Activated CD4-positive, CD25-positive, alpha-beta regulatory T cell treated with anti-CD3 and anti-CD28 coated beads, Interleukin-2, amount 50 U/mL, for 72 hours (primary cell): ENCODE data around the gene MALRD1.
"Not testable (repeated sequence)": the region's sequence is repeated elsewhere in the genome, so short reads cannot be mapped to it uniquely, and the experiment has no call there.

ENCODE experiments used
- DNase-seq: peaks from one replicate; pipeline ENCODE4 v3.0.0; 2021

The MALRD1 gene

GRCh38 chr10:19499291-19499770 is 450.7 kb downstream of the MALRD1 start:
- DNase-seq = no peak

- DNase-seq = no peak
Measured at GRCh38 chr10:19500959-19501358, 452.4 kb downstream of the MALRD1 start.

DNA sequence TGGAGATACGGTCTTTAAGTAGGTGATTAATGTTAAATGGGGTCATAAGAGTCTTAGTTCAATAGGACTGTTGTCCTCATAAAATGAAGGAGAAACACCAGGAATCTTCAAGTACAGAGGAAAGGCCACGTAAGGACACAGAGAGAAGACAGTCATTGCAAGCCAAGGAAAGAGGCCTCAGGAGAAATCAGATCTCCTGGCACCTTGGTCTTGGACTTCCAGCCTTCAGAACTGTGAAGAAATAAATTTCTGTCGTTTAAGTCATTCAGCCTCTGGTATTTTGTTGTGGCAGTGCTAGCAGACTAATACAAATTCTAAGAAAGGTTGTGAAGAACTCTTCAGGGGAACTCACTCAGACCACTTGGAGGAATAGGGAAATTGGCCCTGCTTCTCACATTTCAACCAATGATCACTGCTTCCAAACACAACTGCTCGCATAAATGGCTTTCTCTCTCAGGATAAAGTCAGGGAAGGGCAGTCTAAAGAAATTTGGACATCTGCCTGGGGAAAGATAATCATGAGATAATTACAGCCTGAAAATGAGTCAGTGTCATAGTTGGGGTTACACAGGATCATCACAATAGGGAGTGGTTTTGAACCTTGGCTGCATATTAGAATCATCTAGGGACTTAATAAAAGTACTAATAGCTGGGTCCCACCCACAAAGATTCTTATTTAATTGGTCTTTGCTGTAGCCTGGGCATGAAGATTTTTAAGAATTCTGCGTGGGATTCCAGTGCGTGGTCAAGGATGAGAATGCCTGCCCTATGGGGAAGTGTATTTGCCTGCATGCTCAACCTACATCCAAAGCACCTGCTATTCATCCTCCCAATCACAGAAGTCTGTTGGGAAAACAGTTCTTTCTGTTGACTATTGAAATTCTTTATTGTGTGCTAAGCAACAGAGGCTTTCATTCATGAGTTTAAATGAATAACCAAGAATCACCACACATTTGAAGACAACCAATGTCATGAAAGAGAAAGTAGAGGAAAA is 457.0 kb downstream of the MALRD1 start:
- DNase-seq = no peak

- DNase-seq = not testable (repeated sequence)
Measured at GRCh38 chr10:19510005-19510732, 461.6 kb downstream of the MALRD1 start.

GRCh38 chr10:19518109-19518508 is 469.5 kb downstream of the MALRD1 start:
- DNase-seq = no peak

- DNase-seq = no peak
Measured at GRCh38 chr10:19518632-19519031, 470.0 kb downstream of the MALRD1 start.

- no peak for DNase-seq
Measured at GRCh38 chr10:19531324-19531723, 482.7 kb downstream of the MALRD1 start.

GRCh38 chr10:19532411-19532810 is 483.8 kb downstream of the MALRD1 start:
- no peak for DNase-seq

DNA sequence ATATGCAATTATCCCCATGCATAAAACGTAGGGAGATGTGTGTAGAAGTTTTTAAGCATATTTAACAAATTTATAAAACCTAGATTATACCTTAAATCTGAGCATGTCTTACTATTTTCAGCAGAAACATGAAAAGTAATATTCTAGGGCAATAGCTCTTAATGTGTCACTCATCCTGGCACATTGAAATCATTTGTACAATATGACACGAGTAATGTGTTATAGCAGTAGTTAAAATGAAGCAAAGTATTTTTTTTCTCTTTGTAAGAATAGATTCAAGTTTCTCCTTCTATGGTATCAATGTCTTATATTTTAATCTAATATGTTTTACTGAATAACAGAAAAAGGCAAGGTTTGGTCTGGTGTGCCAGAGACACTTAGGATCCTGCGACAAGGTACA is 492.7 kb downstream of the MALRD1 start:
- DNase-seq = no peak

DNA sequence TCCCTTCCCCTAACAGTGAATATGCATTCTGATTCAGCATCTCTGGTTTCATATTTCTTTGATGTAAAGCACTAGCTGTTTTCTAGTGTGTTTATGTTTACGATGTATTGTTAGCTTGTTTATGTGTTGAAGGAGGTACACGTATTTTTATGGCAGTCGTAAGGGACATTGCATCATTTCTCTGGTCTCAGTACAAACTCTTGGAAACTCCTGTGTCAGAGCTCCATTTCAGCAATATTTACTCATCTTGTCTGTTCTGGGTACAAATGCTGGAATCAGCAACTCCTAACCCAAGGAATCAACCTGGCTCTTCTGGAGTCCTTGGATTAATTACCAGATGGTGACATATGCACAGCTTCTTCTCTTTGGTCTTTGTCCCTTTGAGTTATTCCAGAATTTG is 497.6 kb downstream of the MALRD1 start:
- DNase-seq = no peak

- DNase-seq = no peak
Measured at GRCh38 chr10:19549503-19549902, 500.9 kb downstream of the MALRD1 start.

DNA sequence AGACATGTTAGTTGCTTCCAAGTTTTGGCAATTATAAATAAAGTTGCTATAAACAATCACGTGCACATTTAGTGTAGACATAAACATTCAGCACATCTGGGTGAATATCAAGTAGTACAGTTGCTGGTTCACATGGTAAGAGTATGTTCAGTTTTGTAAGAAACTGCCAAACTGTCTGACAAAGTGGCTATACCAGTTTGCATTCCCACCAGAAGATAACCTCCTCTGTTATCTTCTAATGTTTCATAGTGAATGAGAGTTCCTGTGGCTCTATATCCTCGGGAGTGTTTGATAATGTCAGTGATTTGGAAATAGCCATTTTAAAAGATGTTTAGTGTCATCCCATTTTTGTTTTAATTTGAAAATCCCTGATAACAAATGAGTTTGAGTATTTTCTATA is 508.1 kb downstream of the MALRD1 start:
- no peak for DNase-seq

- DNase-seq = no peak
Measured at GRCh38 chr10:19561181-19561580, 512.6 kb downstream of the MALRD1 start.

GRCh38 chr10:19563388-19564141 is 515.0 kb downstream of the MALRD1 start:
- no peak for DNase-seq

DNA sequence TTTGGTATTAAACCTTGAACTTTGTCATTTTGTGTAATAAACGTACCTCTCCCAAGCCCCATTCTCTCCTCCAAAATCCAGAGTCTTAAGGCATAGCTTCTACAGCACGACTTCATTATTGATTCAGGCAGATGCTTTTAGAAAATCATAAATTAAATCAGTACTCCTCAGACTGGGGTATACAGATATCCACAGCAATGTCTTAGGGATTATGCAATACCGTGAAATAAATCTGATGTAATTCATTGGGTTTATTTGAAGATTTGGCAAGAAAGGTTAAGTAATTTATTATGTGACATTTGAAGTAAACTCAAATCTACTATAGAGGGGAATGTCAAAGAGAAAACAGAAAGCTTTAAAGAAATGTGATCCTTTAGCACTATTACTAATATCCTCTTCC is 521.5 kb downstream of the MALRD1 start:
- DNase-seq = no peak

- DNase-seq = no peak
Measured at GRCh38 chr10:19570991-19571390, 522.4 kb downstream of the MALRD1 start.

- DNase-seq = no peak
Measured at GRCh38 chr10:19572056-19572455, 523.5 kb downstream of the MALRD1 start.

DNA sequence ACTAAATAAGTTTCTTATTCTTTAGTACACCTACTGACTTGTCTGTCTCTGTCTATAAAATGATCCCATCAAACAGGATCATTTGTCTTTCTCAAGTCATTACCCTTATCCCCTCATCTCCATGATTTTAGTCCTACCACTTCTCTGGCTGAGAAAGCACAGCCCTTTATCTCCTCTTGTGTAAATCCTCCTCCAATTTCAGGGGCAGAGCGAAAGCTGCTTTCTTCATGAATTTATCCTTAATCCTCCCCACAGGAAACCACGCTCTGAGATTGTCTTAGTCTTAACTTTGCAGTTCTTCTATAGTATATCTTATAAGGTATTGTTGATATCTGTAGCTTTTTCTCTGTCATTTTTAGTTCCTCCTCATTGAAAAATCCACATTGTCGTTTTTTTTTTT is 528.0 kb downstream of the MALRD1 start:
- no peak for DNase-seq

DNA sequence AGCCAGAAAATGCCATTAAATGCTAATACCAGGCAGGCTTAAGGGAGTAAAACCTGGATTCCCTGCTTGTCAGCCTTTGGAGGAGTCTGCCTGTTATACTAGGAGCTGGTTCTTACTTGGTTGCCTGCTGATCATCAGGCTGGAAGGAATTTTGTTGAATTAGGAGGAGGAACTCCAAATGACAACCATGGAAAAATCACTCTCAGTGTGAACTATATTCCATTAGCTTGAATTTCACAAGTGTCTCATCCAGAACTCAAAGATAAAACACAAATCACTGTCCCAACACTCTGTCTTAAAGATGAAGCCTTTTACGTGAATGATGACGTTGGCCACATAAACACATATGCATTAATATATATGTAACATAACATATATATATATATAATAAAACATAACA is 528.8 kb downstream of the MALRD1 start:
- DNase-seq = no peak

GRCh38 chr10:19577807-19578206 is 529.2 kb downstream of the MALRD1 start:
- DNase-seq = no peak

DNA sequence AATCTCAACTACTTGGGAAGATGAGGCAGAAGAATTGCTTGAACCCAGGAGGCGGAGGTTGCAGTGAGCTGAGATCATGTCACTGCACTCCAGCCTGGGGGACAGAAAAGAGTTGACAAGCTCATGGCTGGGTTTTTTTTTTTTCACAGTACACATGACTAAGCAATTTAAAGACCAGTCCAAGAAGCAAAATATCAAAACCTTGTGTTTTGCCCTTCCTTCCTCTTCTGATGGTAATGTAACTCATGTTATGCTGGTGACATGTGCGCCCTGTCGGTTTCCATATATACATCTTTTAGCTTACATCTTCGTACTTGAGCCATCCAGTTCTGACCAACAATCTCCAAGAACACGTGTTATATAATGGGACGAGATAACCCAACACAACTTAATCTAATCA is 530.0 kb downstream of the MALRD1 start:
- no peak for DNase-seq

GRCh38 chr10:19579761-19580545 is 531.4 kb downstream of the MALRD1 start:
- DNase-seq = no peak
